SU-DHL-6 (cell line): ENCODE measurements around the gene C2orf92.

Source experiments
- H2AFZ ChIP-seq: fragments of 200-600 bp; sonication (generic); 2 replicates; pipeline ENCODE4 v1.6.1; 2014; ENCODE audit warnings: low read depth, mild to moderate bottlenecking, moderate library complexity, mixed read lengths, antibody characterized with exemption, low read length; ENCODE audit not compliant: severe bottlenecking
- H3F3A ChIP-seq: fragments of 200-600 bp; shearing (Covaris generic); 2 replicates; pipeline ENCODE4 v1.6.0; 2016; ENCODE audit warnings: antibody characterized with exemption, mild to moderate bottlenecking; ENCODE audit not compliant: insufficient read depth
- H3K27ac ChIP-seq: fragments of 200-600 bp; sonication (generic); 2 replicates; pipeline ENCODE4 v1.5.1; 2016; ENCODE audit warnings: low read depth, mild to moderate bottlenecking, low read length, moderate library complexity, mixed read lengths
- H3K27me3 ChIP-seq: fragments of 200-600 bp; sonication (generic), shearing (Covaris generic); 2 replicates; pipeline ENCODE4 v1.6.0; 2014; ENCODE audit warnings: mild to moderate bottlenecking, low read length
- H3K36me3 ChIP-seq: fragments of 200-600 bp; sonication (generic); 2 replicates; pipeline ENCODE4 v1.6.1; 2014; ENCODE audit warnings: mild to moderate bottlenecking, low read length, mixed read lengths
- H3K4me2 ChIP-seq: fragments of 300-600, 200-600 bp; shearing (Covaris generic), sonication (generic); 2 replicates; pipeline ENCODE4 v1.6.0; 2014; ENCODE audit warnings: low read length, low read depth, mild to moderate bottlenecking; ENCODE audit not compliant: poor library complexity, severe bottlenecking
- H3K4me3 ChIP-seq: fragments of 200-600 bp; sonication (generic); 2 replicates; pipeline ENCODE4 v1.5.1; 2014; ENCODE audit warnings: antibody characterized with exemption, low read length, mild to moderate bottlenecking, mixed read lengths; ENCODE audit not compliant: insufficient read depth, poor library complexity, severe bottlenecking
- H3K79me2 ChIP-seq: fragments of 200-600 bp; sonication (generic); 2 replicates; pipeline ENCODE4 v1.6.1; 2014; ENCODE audit warnings: mild to moderate bottlenecking, low read length, moderate library complexity; ENCODE audit not compliant: insufficient read depth
- H3K9ac ChIP-seq: fragments of 200-600 bp; sonication (generic); 2 replicates; pipeline ENCODE4 v1.7.0; 2014; ENCODE audit warnings: mild to moderate bottlenecking, low read length
- H3K9me2 ChIP-seq: fragments of 200-600 bp; sonication (generic); replicated peaks from 2 replicates; pipeline ENCODE4 v1.6.1; 2014; ENCODE audit warnings: low read length; ENCODE audit not compliant: insufficient read depth
- H3K9me3 ChIP-seq: fragments of 200-600 bp; sonication (generic); 2 replicates; pipeline ENCODE4 v1.6.1; 2014; ENCODE audit warnings: low read length, mixed read lengths; ENCODE audit not compliant: insufficient read depth
- H4K20me1 ChIP-seq: fragments of 200-600 bp; sonication (generic); 2 replicates; pipeline ENCODE4 v1.6.1; 2014; ENCODE audit warnings: low read depth, mild to moderate bottlenecking, antibody characterized with exemption, low read length, moderate library complexity, mixed read lengths
- EZH2phosphoT487 ChIP-seq: fragments of 200-600 bp; sonication (generic), shearing (Covaris generic); conservative IDR thresholded peaks from 2 replicates; pipeline ENCODE4 v1.6.1; 2018; ENCODE audit warnings: mild to moderate bottlenecking, antibody characterized with exemption, low read length, moderate library complexity, mixed read lengths
- TF ChIP-seq, protein P1 (sequence below): fragments of 200-600 bp; sonication (generic); IDR thresholded peaks from one replicate; pipeline ENCODE4 v1.5.1; 2017; ENCODE audit warnings: antibody characterized with exemption, mild to moderate bottlenecking, low read length, moderate library complexity; ENCODE audit not compliant: insufficient read depth, poor library complexity, severe bottlenecking

The C2orf92 gene

DNA sequence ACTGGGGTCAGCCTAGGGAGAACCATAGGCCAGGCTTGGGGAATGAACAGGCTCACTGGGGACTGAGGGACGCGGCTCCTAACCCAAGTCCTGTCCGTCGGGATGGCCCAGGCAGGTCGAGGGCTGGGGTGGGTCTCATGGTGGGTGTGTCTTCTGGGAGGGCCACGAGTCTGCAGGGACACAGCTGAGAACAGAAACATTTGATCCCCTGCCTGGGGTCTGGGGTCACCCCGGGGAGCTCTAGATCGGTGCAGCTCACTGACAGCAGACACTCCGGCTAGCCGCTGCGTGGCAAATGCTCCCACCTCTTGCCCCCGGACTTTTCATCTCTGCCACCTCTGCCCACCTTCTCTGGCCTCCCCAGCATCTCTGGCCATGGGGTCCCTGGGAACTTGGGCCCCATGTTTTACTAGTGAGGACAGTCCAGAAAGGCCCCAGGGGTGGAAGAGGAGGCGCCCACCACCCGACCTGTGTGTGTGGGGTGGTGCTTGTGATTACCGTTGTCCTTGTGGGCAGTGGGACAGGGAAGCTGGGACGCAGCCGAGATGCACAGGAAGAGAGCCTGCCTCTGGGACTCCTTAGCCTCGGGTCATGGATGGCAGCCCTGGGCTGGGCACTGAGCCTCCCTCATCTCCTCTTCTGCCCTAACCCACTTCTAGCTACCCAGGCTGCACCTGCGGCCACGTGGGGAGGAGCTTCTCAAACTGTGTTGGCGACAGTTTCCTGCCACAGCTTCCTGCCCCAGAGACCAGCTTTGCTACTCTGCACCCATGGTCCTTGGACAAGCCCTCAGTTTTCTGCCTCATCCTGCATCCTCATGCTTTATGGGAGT lies 48.8 kb downstream of the C2orf92 start:
- no peaks in the 10 kb centered on the region for H3K79me2 ChIP-seq
- H3K9me3 ChIP-seq: no peaks in the 10 kb centered on the region
- H3F3A ChIP-seq: no peaks in the 10 kb centered on the region
- H4K20me1 ChIP-seq: no peaks in the 10 kb centered on the region
- H2AFZ ChIP-seq: peak overlapping the region; percentile 99
- peak overlapping the region; percentile 28 for H3K4me3 ChIP-seq
- no peaks in the 10 kb centered on the region for H3K27me3 ChIP-seq
- TF ChIP-seq, protein P1, sequence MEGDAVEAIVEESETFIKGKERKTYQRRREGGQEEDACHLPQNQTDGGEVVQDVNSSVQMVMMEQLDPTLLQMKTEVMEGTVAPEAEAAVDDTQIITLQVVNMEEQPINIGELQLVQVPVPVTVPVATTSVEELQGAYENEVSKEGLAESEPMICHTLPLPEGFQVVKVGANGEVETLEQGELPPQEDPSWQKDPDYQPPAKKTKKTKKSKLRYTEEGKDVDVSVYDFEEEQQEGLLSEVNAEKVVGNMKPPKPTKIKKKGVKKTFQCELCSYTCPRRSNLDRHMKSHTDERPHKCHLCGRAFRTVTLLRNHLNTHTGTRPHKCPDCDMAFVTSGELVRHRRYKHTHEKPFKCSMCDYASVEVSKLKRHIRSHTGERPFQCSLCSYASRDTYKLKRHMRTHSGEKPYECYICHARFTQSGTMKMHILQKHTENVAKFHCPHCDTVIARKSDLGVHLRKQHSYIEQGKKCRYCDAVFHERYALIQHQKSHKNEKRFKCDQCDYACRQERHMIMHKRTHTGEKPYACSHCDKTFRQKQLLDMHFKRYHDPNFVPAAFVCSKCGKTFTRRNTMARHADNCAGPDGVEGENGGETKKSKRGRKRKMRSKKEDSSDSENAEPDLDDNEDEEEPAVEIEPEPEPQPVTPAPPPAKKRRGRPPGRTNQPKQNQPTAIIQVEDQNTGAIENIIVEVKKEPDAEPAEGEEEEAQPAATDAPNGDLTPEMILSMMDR: no peak
- no peak for TF ChIP-seq EZH2phosphoT487
- no peaks in the 10 kb centered on the region for H3K36me3 ChIP-seq
- H3K27ac ChIP-seq: peak overlapping the region; percentile 31
- no peaks in the 10 kb centered on the region for H3K9me2 ChIP-seq
- peak overlapping the region; percentile 40 for H3K9ac ChIP-seq
- H3K4me2 ChIP-seq: peak overlapping the region; percentile 59

DNA sequence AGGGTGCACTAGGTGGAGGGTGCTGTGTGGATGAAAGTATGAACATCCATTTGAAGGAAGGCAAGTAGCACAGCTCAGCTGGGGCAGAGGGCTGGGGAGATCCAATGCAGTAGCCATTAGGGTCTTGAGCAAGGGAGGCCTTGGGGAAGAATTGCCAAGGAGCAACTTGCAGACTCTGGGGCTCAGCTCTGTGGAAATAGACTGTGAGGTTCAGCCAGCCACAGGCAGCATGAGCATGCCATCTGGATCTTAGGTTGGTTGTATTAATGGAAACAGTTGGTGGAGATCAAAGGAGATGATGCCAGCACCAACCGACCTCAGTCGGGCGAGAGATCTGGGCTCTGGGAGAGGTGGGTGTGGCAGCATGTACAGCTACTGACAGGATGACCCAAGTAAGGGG lies 49.4 kb downstream of the C2orf92 start:
- TF ChIP-seq, protein P1: no peak
- no peak for TF ChIP-seq EZH2phosphoT487
- H3K4me3 ChIP-seq: peak overlapping the region; percentile 28
- no peaks in the 10 kb centered on the region for H3K79me2 ChIP-seq
- H3K9me2 ChIP-seq: no peaks in the 10 kb centered on the region
- H3K9me3 ChIP-seq: no peaks in the 10 kb centered on the region
- peak overlapping the region; percentile 31 for H3K27ac ChIP-seq
- peak overlapping the region; percentile 99 for H2AFZ ChIP-seq
- H4K20me1 ChIP-seq: no peaks in the 10 kb centered on the region
- no peaks in the 10 kb centered on the region for H3K27me3 ChIP-seq
- H3K36me3 ChIP-seq: no peaks in the 10 kb centered on the region
- H3K9ac ChIP-seq: peak overlapping the region; percentile 40
- H3K4me2 ChIP-seq: peak overlapping the region; percentile 59
- H3F3A ChIP-seq: no peaks in the 10 kb centered on the region

DNA sequence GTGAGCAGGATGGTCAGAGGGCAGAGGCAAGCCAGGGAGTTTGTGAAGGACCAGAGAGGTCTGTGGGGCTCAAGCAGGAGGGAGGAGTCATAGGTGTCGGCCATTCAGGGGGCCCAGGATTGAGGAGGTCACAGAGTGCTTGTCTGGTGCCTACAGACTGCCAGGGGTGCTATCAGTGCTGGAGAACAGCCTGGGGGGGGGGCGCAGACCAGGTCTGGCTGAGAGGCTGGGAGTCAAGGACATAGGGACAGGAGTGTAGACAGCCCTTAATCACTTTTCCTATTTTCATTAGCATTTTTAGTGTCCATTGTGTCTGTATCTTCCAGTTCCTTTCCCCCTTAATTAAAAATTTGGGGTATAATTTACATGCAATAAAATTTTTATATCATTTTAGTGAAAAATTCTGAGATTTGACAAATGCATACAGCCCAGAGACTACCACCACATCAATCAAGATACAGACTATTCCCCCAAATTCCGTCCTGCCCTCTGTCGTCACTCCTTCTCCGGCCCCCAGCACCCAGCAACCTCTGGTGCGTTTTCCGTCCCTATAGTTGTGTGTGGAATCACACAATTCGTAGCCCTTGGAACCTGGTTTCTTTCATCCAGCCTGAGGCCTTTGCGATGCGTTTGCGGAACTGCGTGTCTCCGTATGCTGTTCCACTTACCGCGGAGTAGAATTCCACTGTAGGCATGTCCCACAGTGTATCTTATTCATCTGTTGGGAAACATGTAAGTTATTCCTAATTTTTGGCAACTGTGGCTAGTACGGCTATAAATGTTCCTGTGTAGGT lies 50.0 kb downstream of the C2orf92 start:
- Histone ChIP-seq H3K4me2 (peak overlapping the region; percentile 59), H3K9me2 (no peaks in the 10 kb centered on the region), H3K79me2 (no peaks in the 10 kb centered on the region), H3K27me3 (no peaks in the 10 kb centered on the region), H4K20me1 (no peaks in the 10 kb centered on the region), H3K4me3 (no peak overlapping the region), H3F3A (no peaks in the 10 kb centered on the region), H3K9ac (peak overlapping the region; percentile 40; the same call in 1 of the 2 replicates), H3K27ac (no peak overlapping the region), H3K9me3 (no peaks in the 10 kb centered on the region), H2AFZ (peak overlapping the region; percentile 99), H3K36me3 (no peaks in the 10 kb centered on the region)
- no peak for TF ChIP-seq EZH2phosphoT487
- TF ChIP-seq, protein P1: no peak
